ENCODE data around the gene CDCA5. TPM values are rescaled to one million over a fixed set of nuclear protein-coding genes. Genes with fewer than 3 reads are reported as not detected.

Gene CDCA5
- total RNA-seq, 2 donors from 2014 or later = 139 to 174 TPM

- peak in 1 of 2 donors; percentile 13 for DNase-seq
- Mint-ChIP-seq H3K4me1 (ENCODE audit: low read depth) (peaks cover 26% of the 10 kb centered on the region), H3K9me3 (no peaks in the 10 kb centered on the region), H3K4me3 (no peak overlapping the region), H3K36me3 (ENCODE audit: insufficient read depth in 2 of 2) (no peaks in the 10 kb centered on the region), H3K27me3 (ENCODE audit: low read depth) (no peaks in the 10 kb centered on the region), H3K27ac (no peak overlapping the region)
- peak in 1 of 2 donors; percentile 46 for ATAC-seq (replicated peaks in 1 of 2)
Observed at GRCh38 chr11:65051398-65051858, 32.4 kb downstream of the CDCA5 start.

DNA sequence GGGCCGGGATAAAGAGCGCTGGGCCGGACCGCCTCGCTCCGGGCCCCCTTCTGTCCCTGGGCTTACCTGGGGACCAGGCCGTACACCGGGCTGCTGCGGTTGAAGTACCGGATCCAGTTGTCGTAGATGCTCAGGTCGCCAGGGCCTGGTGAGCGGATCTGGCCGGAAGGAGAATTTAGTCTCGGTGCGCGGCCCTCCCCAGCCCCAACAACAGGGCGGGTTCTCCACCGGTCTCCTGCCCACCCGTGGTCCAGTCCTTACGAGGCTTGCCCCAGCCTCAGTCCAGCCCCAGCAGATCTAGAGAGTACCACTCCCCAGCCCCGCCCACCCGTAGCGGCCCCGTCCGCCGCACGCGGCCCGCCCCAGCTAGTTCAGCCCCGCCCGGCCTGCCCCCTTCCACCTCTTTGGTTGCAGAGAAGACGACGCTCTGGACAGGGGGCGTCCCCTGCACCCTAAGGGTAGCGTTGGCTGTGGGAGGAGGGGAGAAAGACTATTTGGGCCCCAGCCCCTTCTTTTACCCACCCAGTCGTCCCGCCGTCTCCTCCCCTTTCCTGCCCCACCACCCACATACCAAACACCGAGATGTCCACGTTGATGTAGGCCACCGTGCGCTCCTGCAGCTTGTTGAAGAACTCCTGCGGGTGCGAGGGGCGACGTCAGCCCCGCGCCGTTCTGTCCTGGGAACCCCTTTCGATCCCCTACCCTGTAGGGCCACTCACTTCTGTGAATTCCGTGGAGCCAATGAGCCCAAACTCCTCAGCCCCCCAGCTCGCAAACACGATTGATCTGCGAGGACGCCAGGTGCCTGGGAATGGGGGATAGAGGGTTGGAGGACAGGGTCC is 36.0 kb downstream of the CDCA5 start:
- H3K27ac Mint-ChIP-seq = peak overlapping the region; percentile 42
- DNase-seq = peak; percentile 41 to 44
- H3K9me3 Mint-ChIP-seq = no peaks in the 10 kb centered on the region
- peak; percentile 72 to 77 for ATAC-seq (replicated peaks in 1 of 2)
- peak overlapping the region; percentile 71 to 89 for H3K4me3 Mint-ChIP-seq
- H3K36me3 Mint-ChIP-seq (ENCODE audit: insufficient read depth in 2 of 2) = peaks cover 0 to 5% of the 10 kb centered on the region in 2 donors
- no peaks in the 10 kb centered on the region for H3K27me3 Mint-ChIP-seq (ENCODE audit: low read depth)
- H3K4me1 Mint-ChIP-seq (ENCODE audit: low read depth) = peaks cover 10% of the 10 kb centered on the region

GRCh38 chr11:65045728-65046127 is 38.1 kb downstream of the CDCA5 start:
- Mint-ChIP-seq H3K4me3 (no peak overlapping the region), H3K27me3 (ENCODE audit: low read depth) (no peaks in the 10 kb centered on the region), H3K27ac (no peak overlapping the region), H3K4me1 (ENCODE audit: low read depth) (peaks cover 15% of the 10 kb centered on the region), H3K36me3 (ENCODE audit: insufficient read depth in 2 of 2) (peaks cover 0 to 5% of the 10 kb centered on the region in 2 donors), H3K9me3 (no peaks in the 10 kb centered on the region)
- no peak for ATAC-seq (replicated peaks in 1 of 2)
- no peak for DNase-seq

GRCh38 chr11:65045061-65045460 is 38.8 kb downstream of the CDCA5 start:
- Mint-ChIP-seq H3K27me3 (ENCODE audit: low read depth) (no peaks in the 10 kb centered on the region), H3K4me3 (no peak overlapping the region)
- ATAC-seq (replicated peaks in 1 of 2) = no peak

GRCh38 chr11:65043881-65044501 is 39.8 kb downstream of the CDCA5 start:
- ATAC-seq (replicated peaks in 1 of 2) = no peak
- H3K27ac Mint-ChIP-seq = no peak overlapping the region
- peaks cover 19% of the 10 kb centered on the region for H3K4me1 Mint-ChIP-seq (ENCODE audit: low read depth)
- H3K9me3 Mint-ChIP-seq = no peaks in the 10 kb centered on the region
- peaks cover 0 to 5% of the 10 kb centered on the region in 2 donors for H3K36me3 Mint-ChIP-seq (ENCODE audit: insufficient read depth in 2 of 2)
- no peak for DNase-seq
- no peaks in the 10 kb centered on the region for H3K27me3 Mint-ChIP-seq (ENCODE audit: low read depth)
- no peak overlapping the region for H3K4me3 Mint-ChIP-seq

More at GRCh38 chr11:65045061-65045460, 38.8 kb downstream of the CDCA5 start:
- Mint-ChIP-seq H3K27ac (no peak overlapping the region), H3K36me3 (ENCODE audit: insufficient read depth in 2 of 2) (peaks cover 0 to 5% of the 10 kb centered on the region in 2 donors), H3K4me1 (ENCODE audit: low read depth) (peaks cover 15% of the 10 kb centered on the region), H3K9me3 (no peaks in the 10 kb centered on the region)
- no peak for DNase-seq

- no peak overlapping the region for H3K27ac Mint-ChIP-seq
- ATAC-seq (replicated peaks in 1 of 2) (no peak), DNase-seq (no peak)
- H3K4me1 Mint-ChIP-seq (ENCODE audit: low read depth) = peaks cover 19% of the 10 kb centered on the region
- H3K9me3 Mint-ChIP-seq = no peaks in the 10 kb centered on the region
- peaks cover 0 to 5% of the 10 kb centered on the region in 2 donors for H3K36me3 Mint-ChIP-seq (ENCODE audit: insufficient read depth in 2 of 2)
- no peaks in the 10 kb centered on the region for H3K27me3 Mint-ChIP-seq (ENCODE audit: low read depth)
- H3K4me3 Mint-ChIP-seq = peak overlapping the region; percentile 86 to 90
Observed at GRCh38 chr11:65042891-65043290, 40.9 kb downstream of the CDCA5 start.

GRCh38 chr11:65040847-65041622 is 42.8 kb downstream of the CDCA5 start, which contains the start of gene SAC3D1:
Gene SAC3D1 (plus strand): TSS chr11:65041210. CDS start chr11:65041293, 83 bp downstream.
- peak within 1 kb of the TSS; percentile 85 for H3K27ac Mint-ChIP-seq
- H3K4me3 Mint-ChIP-seq = peak within 1 kb of the TSS; percentile 89 to 90
- ATAC-seq (replicated peaks in 1 of 2) (peak; percentile 93 to 95), DNase-seq (peak; percentile 92 to 95)
- H3K36me3 Mint-ChIP-seq (ENCODE audit: insufficient read depth in 2 of 2) = peaks cover 0 to 5% of the 10 kb centered on the region in 2 donors
- no peaks in the 10 kb centered on the region for H3K27me3 Mint-ChIP-seq (ENCODE audit: low read depth)
- no peaks in the 10 kb centered on the region for H3K9me3 Mint-ChIP-seq
- H3K4me1 Mint-ChIP-seq (ENCODE audit: low read depth) = peaks cover 12% of the 10 kb centered on the region

DNA sequence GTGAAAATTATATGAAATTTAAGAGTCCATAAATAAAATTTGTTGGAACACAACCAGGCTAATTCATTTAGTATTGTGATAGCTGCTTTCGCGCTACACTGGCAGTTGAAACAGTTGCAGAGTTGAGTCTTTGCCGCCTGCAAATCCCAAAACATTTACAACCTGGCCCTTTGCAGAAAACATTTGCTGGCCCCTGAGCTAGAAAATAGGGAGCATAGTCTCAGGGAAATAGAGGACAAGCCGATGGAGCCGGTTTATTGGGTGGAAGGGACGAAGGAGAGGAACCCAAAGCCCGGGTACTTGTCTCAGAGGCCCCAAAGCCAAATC is 43.4 kb downstream of the CDCA5 start:
- H3K36me3 Mint-ChIP-seq (ENCODE audit: insufficient read depth in 2 of 2) = peaks cover 0 to 5% of the 10 kb centered on the region in 2 donors
- H3K4me1 Mint-ChIP-seq (ENCODE audit: low read depth) = peaks cover 12% of the 10 kb centered on the region
- H3K9me3 Mint-ChIP-seq = no peaks in the 10 kb centered on the region
- H3K4me3 Mint-ChIP-seq = peak overlapping the region; percentile 89 to 90
- no peak for ATAC-seq (replicated peaks in 1 of 2)
- no peaks in the 10 kb centered on the region for H3K27me3 Mint-ChIP-seq (ENCODE audit: low read depth)
- no peak for DNase-seq
- H3K27ac Mint-ChIP-seq = peak overlapping the region; percentile 85

DNA sequence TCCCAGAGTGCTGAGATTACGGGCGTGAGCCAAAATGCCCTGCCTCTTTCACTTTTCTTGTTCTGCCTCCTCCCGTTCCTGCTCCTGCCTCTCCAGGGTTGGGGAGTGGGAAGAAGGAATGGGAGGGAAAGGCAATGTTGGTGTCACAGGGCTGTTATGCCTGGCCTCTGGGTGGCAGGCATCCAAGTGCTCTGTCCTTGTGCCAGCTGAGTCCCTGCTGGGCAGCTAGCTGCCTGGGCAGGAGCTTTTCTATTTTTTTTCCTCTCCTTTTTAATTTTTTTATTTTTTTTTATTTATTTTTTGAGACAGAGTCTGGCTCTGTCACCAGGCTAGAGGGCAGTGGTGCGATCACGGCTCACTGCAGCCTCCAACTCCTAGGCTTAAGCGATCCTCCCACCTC is 46.9 kb downstream of the CDCA5 start:
- ATAC-seq (replicated peaks in 1 of 2) = no peak
- Mint-ChIP-seq H3K9me3 (no peaks in the 10 kb centered on the region), H3K36me3 (ENCODE audit: insufficient read depth in 2 of 2) (no peaks in the 10 kb centered on the region), H3K27me3 (ENCODE audit: low read depth) (no peaks in the 10 kb centered on the region), H3K4me3 (no peak overlapping the region), H3K4me1 (ENCODE audit: low read depth) (peaks cover 4% of the 10 kb centered on the region), H3K27ac (no peak overlapping the region)
- DNase-seq = no peak

DNA sequence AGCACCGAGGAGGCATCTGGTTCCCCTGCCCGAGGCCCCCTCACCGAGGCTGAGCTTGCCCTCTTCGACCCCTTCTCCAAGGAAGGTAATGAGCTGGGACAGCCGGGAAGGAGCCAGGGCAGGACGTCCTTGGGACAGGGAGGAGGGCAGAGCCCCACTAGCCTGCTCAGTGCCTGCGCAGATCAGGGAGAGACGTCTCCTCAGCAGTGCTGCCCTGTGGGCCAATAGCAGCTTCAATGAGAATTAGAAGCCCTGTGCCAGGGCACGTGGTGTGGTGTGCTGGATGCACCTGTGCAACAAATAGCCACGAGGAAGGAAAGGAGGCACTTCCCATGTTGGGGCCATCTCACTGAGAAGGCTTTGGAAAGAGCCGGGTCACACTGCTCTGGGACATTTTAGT is 48.3 kb downstream of the CDCA5 start:
- ATAC-seq (replicated peaks in 1 of 2) = no peak
- no peaks in the 10 kb centered on the region for H3K9me3 Mint-ChIP-seq

GRCh38 chr11:65034423-65034822 is 49.4 kb downstream of the CDCA5 start:
- Mint-ChIP-seq H3K27ac (no peak overlapping the region), H3K4me3 (no peak overlapping the region), H3K36me3 (ENCODE audit: insufficient read depth in 2 of 2) (no peaks in the 10 kb centered on the region), H3K9me3 (no peaks in the 10 kb centered on the region), H3K4me1 (ENCODE audit: low read depth) (no peaks in the 10 kb centered on the region), H3K27me3 (ENCODE audit: low read depth) (no peaks in the 10 kb centered on the region)
- no peak for DNase-seq
- ATAC-seq (replicated peaks in 1 of 2) = no peak

More for the DNA sequence above, 48.3 kb downstream of the CDCA5 start:
- Mint-ChIP-seq H3K27ac (no peak overlapping the region), H3K27me3 (ENCODE audit: low read depth) (no peaks in the 10 kb centered on the region), H3K4me3 (no peak overlapping the region), H3K4me1 (ENCODE audit: low read depth) (peaks cover 4% of the 10 kb centered on the region), H3K36me3 (ENCODE audit: insufficient read depth in 2 of 2) (no peaks in the 10 kb centered on the region)
- no peak for DNase-seq

GRCh38 chr11:65032216-65032615 is 51.6 kb downstream of the CDCA5 start:
- Mint-ChIP-seq H3K27me3 (ENCODE audit: low read depth) (no peaks in the 10 kb centered on the region), H3K27ac (no peak overlapping the region), H3K36me3 (ENCODE audit: insufficient read depth in 2 of 2) (no peaks in the 10 kb centered on the region), H3K9me3 (no peaks in the 10 kb centered on the region), H3K4me3 (no peak overlapping the region), H3K4me1 (ENCODE audit: low read depth) (peaks cover 12% of the 10 kb centered on the region)
- ATAC-seq (replicated peaks in 1 of 2) (no peak), DNase-seq (no peak)
